ENCODE results near the gene RFTN1. TPM values are rescaled to one million over a fixed set of nuclear protein-coding genes. Genes with fewer than 3 reads are reported as not detected.

Gene RFTN1
- total RNA-seq, 1 experiment from 2014 or later: 2.2 TPM

- Mint-ChIP-seq H3K4me3 (peak overlapping the region in 1 of 2 experiments; percentile 34; a peak in 1 of 5 replicates), H3K4me1 (peaks cover 41% of the 10 kb centered on the region in 2 experiments), H3K27me3 (ENCODE audit: low read depth) (peaks cover 36% of the 10 kb centered on the region), H3K9me3 (peaks cover 3 to 6% of the 10 kb centered on the region in 2 experiments; a peak in 4 of 5 replicates), H3K36me3 (ENCODE audit: insufficient read depth in 1 of 3, low read depth in 3 of 3) (peaks cover 0 to 4% (median 2%) of the 10 kb centered on the region in 3 experiments; a peak in 3 of 7 replicates), H3K27ac (peak overlapping the region in 2 of 3 experiments; percentile 43 to 84; a peak in 3 of 7 replicates)
- peaks cover 16% of the 10 kb centered on the region; the same call in 1 of the 2 replicates for H3K4me1 ChIP-seq (ENCODE audit: insufficient read depth, low read length)
- H2AFZ ChIP-seq (ENCODE audit: low read length): no peak overlapping the region
- no peaks in the 10 kb centered on the region for H4K20me1 ChIP-seq (ENCODE audit: control insufficient read depth, insufficient read depth, insufficient read length)
- TF ChIP-seq CTCF (conservative IDR thresholded peaks at IDR 0.05): no peak
- no peak overlapping the region for H3K4me2 ChIP-seq (ENCODE audit: insufficient read depth, insufficient read length, low read length)
- H2BK5ac ChIP-seq (ENCODE audit: insufficient read length, low read length): no peak overlapping the region
- no peak overlapping the region for H2AK5ac ChIP-seq (ENCODE audit: insufficient read length, low read length)
- WGBS (ENCODE audit: extremely low coverage, insufficient read length, low lambda C conversion rate): no CpG with 5 or more reads among the region's 5 CpGs
- no peaks in the 10 kb centered on the region for H3K9me3 ChIP-seq (ENCODE audit: control insufficient read depth, low read depth, low read length)
- no peaks in the 10 kb centered on the region for H3K79me1 ChIP-seq (ENCODE audit: insufficient read depth, low read depth, low read length, poor library complexity, severe bottlenecking)
- H3K18ac ChIP-seq (ENCODE audit: insufficient read length, low read depth, low read length): no peak overlapping the region
- no peak overlapping the region for H3K4ac ChIP-seq (ENCODE audit: low read depth, low read length)
- DNase-seq: no peak
- H4K5ac ChIP-seq (ENCODE audit: insufficient read length, low read depth, low read length): no peak overlapping the region
- no peak overlapping the region for H4K91ac ChIP-seq (ENCODE audit: insufficient read length, low read depth, low read length)
- H2BK120ac ChIP-seq (ENCODE audit: low read depth, low read length, poor library complexity, severe bottlenecking): no peak overlapping the region
- H3K27me3 ChIP-seq (ENCODE audit: insufficient read depth, low read length): no peaks in the 10 kb centered on the region
- H3K23me2 ChIP-seq (ENCODE audit: insufficient read length, low read depth, low read length, poor library complexity, severe bottlenecking): no peaks in the 10 kb centered on the region
- no peak overlapping the region for H2BK15ac ChIP-seq (ENCODE audit: low read depth, low read length)
- no peak overlapping the region for H3K56ac ChIP-seq (ENCODE audit: insufficient read length, low read depth, low read length)
- H3K23ac ChIP-seq (ENCODE audit: insufficient read length, low read depth, low read length): no peak overlapping the region
- H3K9ac ChIP-seq (ENCODE audit: extremely low read depth, insufficient read length, low read length): no peak overlapping the region
- no peak overlapping the region for H4K8ac ChIP-seq (replicated peaks; ENCODE audit: insufficient read length, low read depth, low read length)
- no peak overlapping the region for H3K14ac ChIP-seq (ENCODE audit: insufficient read depth, low read length)
- no peak overlapping the region for H3K27ac ChIP-seq (ENCODE audit: insufficient read length, low read depth, low read length)
- H2BK12ac ChIP-seq (ENCODE audit: insufficient read length, low read depth, low read length): no peak overlapping the region
- H2BK20ac ChIP-seq (ENCODE audit: low read depth, low read length, poor library complexity, severe bottlenecking): no peak overlapping the region
- no peaks in the 10 kb centered on the region for H3K79me2 ChIP-seq (ENCODE audit: insufficient read depth, low read length)
- no peak overlapping the region for H3T11ph ChIP-seq (ENCODE audit: low read length)
These were observed 32.5 kb downstream of the RFTN1 start for GRCh38 chr3:16480861-16481545.
